HepG2 (cell line): ENCODE data around the gene DNAJC21. TPM values are rescaled to one million over a fixed set of nuclear protein-coding genes. Genes with fewer than 3 reads are reported as not detected.

Experiments used
- ATAC-seq: fragments of 200-7000 bp; cut with Tn5 transposase; 3 replicates; pipeline ENCODE4 v1.9.1; 2020; ENCODE audit warnings: mild to moderate bottlenecking, moderate library complexity
- Bru-seq: library from RNA; stranded (reverse); fragments of 400-500 nt; gene quantifications from one replicate; lab custom pipeline; 2021; lab: Mats Ljungman, UMichigan
- BruChase-seq, 2 experiments: library from RNA; stranded (reverse); fragments of 400-500 nt; gene quantifications; one replicate each; lab custom pipeline; 2021; lab: Mats Ljungman, UMichigan
- BruUV-seq: library from RNA; stranded (reverse); fragments of 400-500 nt; replicated peaks from 2 replicates; lab custom pipeline; 2021; lab: Mats Ljungman, UMichigan
- CTCF ChIA-PET: fragments of 300-600 bp; formaldehyde crosslinking; extraction: SDS; loops from one replicate; lab custom pipeline; 2021; ENCODE audit warnings: low total read pairs, inconsistent platforms, low intra/inter-chr PET ratio; lab: Yijun Ruan, JAX
- POLR2A ChIA-PET: fragments of 350-600 bp; sonication (Branson Sonifier 250); formaldehyde crosslinking; loops from one replicate; lab custom pipeline; 2020; ENCODE audit warnings: antibody characterized with exemption, inconsistent platforms; lab: Yijun Ruan, JAX
- DNase-seq: peaks from one replicate; pipeline ENCODE4 v3.0.0-alpha.2; 2015; ENCODE audit warnings: low spot score
- FAIRE-seq: peaks from 3 replicates; lab custom pipeline; 2011; peaks lifted over from hg19 to GRCh38; lab: Jason Lieb, UNC
- H2AFZ ChIP-seq: one replicate; pipeline ENCODE4 v1.6.1; 2011; ENCODE audit warnings: low read length, inconsistent platforms
- H3K27ac ChIP-seq: fragments of 300-600 bp; 3 replicates; pipeline ENCODE4 v1.8.0; 2011; ENCODE audit warnings: mixed run types, mild to moderate bottlenecking, mixed read lengths, low read length, inconsistent platforms; ENCODE audit not compliant: insufficient read depth; ENCODE audit errors: extremely low read length
- H3K27me3 ChIP-seq, 2 experiments: fragments of 200-600 bp in 1 of 2; 2 replicates in 1 of 2; 3 replicates in 1 of 2; pipeline versions ENCODE4 v1.6.0 to v1.8.0; 2011; ENCODE audit warnings: low read length in 2 of 2, mild to moderate bottlenecking in 2 of 2, moderate library complexity in 2 of 2, inconsistent platforms in 1 of 2; ENCODE audit not compliant: insufficient read depth in 2 of 2, control insufficient read depth in 1 of 2
- H3K36me3 ChIP-seq, 2 experiments: fragments of 200-600 bp in 1 of 2; replicated peaks in 1 of 2; 2 replicates in 1 of 2; 3 replicates in 1 of 2; pipeline versions ENCODE4 v1.5.1 to v1.8.0; 2011; ENCODE audit warnings: low read length in 2 of 2, inconsistent platforms in 1 of 2; ENCODE audit not compliant: insufficient read depth in 2 of 2, control insufficient read depth in 1 of 2
- H3K4me1 ChIP-seq: 2 replicates; pipeline ENCODE4 v1.5.1; 2012; ENCODE audit warnings: low read length, inconsistent platforms; ENCODE audit not compliant: insufficient read depth
- H3K4me2 ChIP-seq: 2 replicates; pipeline ENCODE4 v1.6.0; 2011; ENCODE audit warnings: low read depth, low read length, inconsistent platforms
- H3K4me3 ChIP-seq, 3 experiments: fragments of 200-600 bp in 1 of 3; sonication (generic), shearing (Covaris generic) in 1 of 3; replicated peaks in 1 of 3; 2 replicates each; pipeline ENCODE4 v1.5.1; 2011 to 2016; ENCODE audit warnings: low read length in 3 of 3, inconsistent platforms in 2 of 3, low read depth in 2 of 3, mild to moderate bottlenecking in 2 of 3, control low read depth in 1 of 3, mixed read lengths in 1 of 3; ENCODE audit not compliant: insufficient read depth in 1 of 3
- H3K79me2 ChIP-seq: one replicate; pipeline ENCODE4 v1.6.1; 2011; ENCODE audit warnings: low read length, inconsistent platforms; ENCODE audit not compliant: insufficient read depth
- H3K9ac ChIP-seq: 2 replicates; pipeline ENCODE4 v1.6.0; 2011; ENCODE audit warnings: mild to moderate bottlenecking, low read depth, low read length, inconsistent platforms; ENCODE audit not compliant: insufficient read depth
- H3K9me3 ChIP-seq: 2 replicates; pipeline ENCODE4 v1.5.1; 2012; ENCODE audit warnings: mild to moderate bottlenecking, low read length
- H4K20me1 ChIP-seq: 2 replicates; pipeline ENCODE4 v1.6.0; 2011; ENCODE audit warnings: inconsistent platforms, mild to moderate bottlenecking, low read length, moderate library complexity; ENCODE audit not compliant: insufficient read depth
- GATAD2A ChIP-seq: IDR thresholded peaks from 2 replicates; pipeline ENCODE4 v1.6.1; 2016
- IRF2 ChIP-seq: IDR thresholded peaks from 2 replicates; pipeline ENCODE4 v1.6.1; 2018; ENCODE audit warnings: missing genetic modification reagents, missing compliant biosample characterization
- MYC ChIP-seq: sonication (generic); formaldehyde crosslinking; IDR thresholded peaks from 2 replicates; pipeline ENCODE4 v1.9.0; 2021; ENCODE audit warnings: missing genetic modification reagents, borderline replicate concordance
- NFYB ChIP-seq: sonication (generic); formaldehyde crosslinking; IDR thresholded peaks from 2 replicates; pipeline ENCODE4 v1.4.0; 2020; ENCODE audit warnings: missing genetic modification reagents
- POLR2G ChIP-seq: fragments of 200-400 bp; formaldehyde crosslinking; IDR thresholded peaks from 2 replicates; pipeline ENCODE4 v1.6.1; 2018; ENCODE audit warnings: mild to moderate bottlenecking, low read depth, low read length, moderate library complexity
- SP5 ChIP-seq: IDR thresholded peaks from 2 replicates; pipeline ENCODE4 v1.6.1; 2016; ENCODE audit warnings: low read depth, borderline replicate concordance
- TARDBP ChIP-seq: sonication (generic); formaldehyde crosslinking; IDR thresholded peaks from 2 replicates; pipeline ENCODE4 v1.8.0; 2022; ENCODE audit warnings: mild to moderate bottlenecking, missing genetic modification reagents
- ZNF788 ChIP-seq: sonication (generic); formaldehyde crosslinking; IDR thresholded peaks from 2 replicates; pipeline ENCODE4 v1.5.0; 2020; ENCODE audit warnings: mild to moderate bottlenecking, missing genetic modification reagents, borderline replicate concordance
- WGBS: methylation state at CpG from one replicate; pipeline ENCODE4 v1.1.6; 2017; ENCODE audit warnings: low lambda C conversion rate; 5-methylcytosine and 5-hydroxymethylcytosine counted together
- in situ Hi-C: cut with HindIII; loops from 2 replicates; pipeline ENCODE4 v1.10.0; 2017; ENCODE audit warnings: low pct_unique_long_range_greater_than_20kb; ENCODE audit not compliant: extremely low pct_ligation_motif_present
- intact Hi-C: fragments of 100-400 bp; cut with micrococcal nuclease; formaldehyde crosslinking; loops from one replicate; pipeline ENCODE4 v1.10.0; 2022; ENCODE audit not compliant: unreplicated experiment
- long read RNA-seq, 2 experiments: library from RNA in 1 of 2; library from polyadenylated mRNA in 1 of 2; stranded (forward) in 1 of 2; unstranded in 1 of 2; transcript quantifications; one replicate each; pipeline ENCODE4 v2.0.0, GENCODE V29; 2019 to 2022
- polyA minus RNA-seq, 3 experiments: library from RNA; depleted of rRNA, polyadenylated mRNA; stranded (reverse); fragments of >200 nt; gene quantifications; 2 replicates each; pipeline ENCODE4 v1.2.3, GENCODE V29; 2011; ENCODE audit warnings: low replicate concordance in 1 of 3
- polyA plus RNA-seq, 8 experiments: library from polyadenylated mRNA; depleted of rRNA in 3 of 8; stranded (reverse) in 7 of 8; unstranded in 1 of 8; fragments of >200 nt; fragmentation: Illumina TruSeq in 4 of 8; extraction: Trizol in 4 of 8; gene quantifications; 2 replicates each; pipeline versions ENCODE4 v1.2.1 to v1.2.3, GENCODE V29; 2011 to 2016; ENCODE audit warnings: low read depth in 4 of 8, missing spikeins in 1 of 8, mixed read lengths in 1 of 8; ENCODE audit not compliant: insufficient read depth in 1 of 8
- total RNA-seq, 5 experiments: library from RNA; depleted of rRNA; stranded (reverse); fragments of >200 nt; fragmentation: Illumina TruSeq; extraction: Trizol; gene quantifications; 2 replicates each; pipeline ENCODE4 v1.2.3, GENCODE V29; 2016; ENCODE audit warnings: low read depth in 1 of 5
- TF ChIP-seq, protein P1 (sequence below): sonication (generic); formaldehyde crosslinking; IDR thresholded peaks from 2 replicates; pipeline ENCODE4 v1.5.0; 2020; ENCODE audit warnings: missing genetic modification reagents
- TF ChIP-seq, protein P2 (sequence below), 2 experiments: sonication (generic) in 1 of 2; formaldehyde crosslinking in 1 of 2; IDR thresholded peaks; 2 replicates each; pipeline versions ENCODE4 v1.4.0 to v1.6.1; 2016 to 2020; ENCODE audit warnings: borderline replicate concordance in 1 of 2, low read depth in 1 of 2, mild to moderate bottlenecking in 1 of 2, missing genetic modification reagents in 1 of 2

The DNAJC21 gene
- total RNA-seq (2016; rRNA removed; fragmentation: Illumina TruSeq; extraction: Trizol) (41.6 and 46.4 TPM in 2 replicates), polyA plus RNA-seq (2011; rRNA removed) (8.0 and 10.9 TPM in 2 replicates), polyA minus RNA-seq (2011; rRNA and poly(A)+ RNA removed; ENCODE audit: low replicate concordance) (8.8 and 29.7 TPM in 2 replicates), Bru-seq, nascent RNA (percentile 82 among the genes with signal in this experiment), BruChase-seq, experiment 1, labeled RNA remaining after a 6-hour chase (percentile 89 among the genes with signal in this experiment), BruChase-seq, experiment 2, labeled RNA remaining after a 2-hour chase (percentile 85 among the genes with signal in this experiment)
- 20.3 and 22.3 TPM in 2 replicates for total RNA-seq (2016; cell fraction: cytosol; rRNA removed; fragmentation: Illumina TruSeq; extraction: Trizol; ENCODE audit: low read depth)
- total RNA-seq (2016; cell fraction: insoluble cytoplasmic fraction; rRNA removed; fragmentation: Illumina TruSeq; extraction: Trizol): 44.0 and 45.9 TPM in 2 replicates
- total RNA-seq (2016; cell fraction: membrane; rRNA removed; fragmentation: Illumina TruSeq; extraction: Trizol): 37.1 and 46.9 TPM in 2 replicates
- 32.8 and 33.1 TPM in 2 replicates for total RNA-seq (2016; cell fraction: nucleus; rRNA removed; fragmentation: Illumina TruSeq; extraction: Trizol)
- polyA plus RNA-seq (2011; cell fraction: cytosol; rRNA removed): 4.4 and 7.0 TPM in 2 replicates
- polyA plus RNA-seq (2011; cell fraction: nucleus; rRNA removed): 6.7 and 8.1 TPM in 2 replicates
- polyA plus RNA-seq (2012): 28.3 and 30.1 TPM in 2 replicates
- 20.4 and 21.1 TPM in 2 replicates for polyA plus RNA-seq (2016; cell fraction: cytosol; fragmentation: Illumina TruSeq; extraction: Trizol; ENCODE audit: low read depth)
- polyA plus RNA-seq (2016; cell fraction: insoluble cytoplasmic fraction; fragmentation: Illumina TruSeq; extraction: Trizol; ENCODE audit: low read depth): 48.5 and 53.9 TPM in 2 replicates
- polyA plus RNA-seq (2016; cell fraction: membrane; fragmentation: Illumina TruSeq; extraction: Trizol; ENCODE audit: low read depth): 31.1 and 31.6 TPM in 2 replicates
- polyA plus RNA-seq (2016; cell fraction: nucleus; fragmentation: Illumina TruSeq; extraction: Trizol; ENCODE audit: insufficient read depth, low read depth): 36.8 and 38.2 TPM in 2 replicates
- polyA minus RNA-seq (2011; cell fraction: cytosol; rRNA and poly(A)+ RNA removed): 11.5 and 11.8 TPM in 2 replicates
- 39.3 and 44.4 TPM in 2 replicates for polyA minus RNA-seq (2011; cell fraction: nucleus; rRNA and poly(A)+ RNA removed)
- long read RNA-seq, experiment 1, partial matches to known transcripts: 4 of 5 reads
- long read RNA-seq, experiment 1, other reads (novel, unspliced or antisense): 0 of 5 reads
- long read RNA-seq, experiment 2, full-length matches to known transcripts: 16 of 41 reads
- long read RNA-seq, experiment 2, partial matches to known transcripts: 13 of 41 reads
- long read RNA-seq, experiment 2, other reads (novel, unspliced or antisense): 12 of 41 reads

DNA sequence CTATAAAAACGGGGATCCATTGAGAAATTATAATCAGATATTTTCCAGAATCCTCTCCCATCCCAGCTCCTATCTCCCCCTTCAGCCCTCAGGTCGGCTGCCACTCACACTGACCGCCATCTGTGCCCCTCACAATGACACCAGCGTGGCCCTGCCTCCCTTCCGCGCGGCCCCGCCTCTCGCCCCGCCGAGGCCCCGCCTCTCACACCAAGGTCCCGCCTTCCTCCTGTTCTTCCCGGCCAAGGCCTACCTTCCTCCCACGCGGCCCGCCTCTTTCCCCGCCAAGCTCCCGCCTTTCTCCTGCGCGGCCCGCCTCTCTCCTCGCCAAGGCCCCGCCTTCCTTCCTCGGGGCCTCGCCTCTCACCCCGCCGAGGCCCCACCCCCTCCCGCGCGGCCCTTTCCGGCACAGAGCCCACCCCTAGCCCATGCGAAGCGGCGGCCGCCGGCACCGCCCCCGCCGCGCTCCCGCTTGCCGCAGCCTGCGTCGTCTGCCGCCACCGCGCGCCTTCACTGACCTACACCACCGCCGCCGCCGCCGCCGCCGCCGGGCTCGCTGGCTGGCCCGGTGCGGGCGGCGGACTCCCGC is at the start of gene DNAJC21:
TSS of gene DNAJC21 (plus strand) at position 426 of the 586 bp plus-strand sequence. CDS start 261 bp downstream, outside the sequence.
- Histone ChIP-seq H3K36me3 (peaks cover 5 to 26% of the 10 kb centered on the region in 2 experiments), H3K9ac (peak within 1 kb of the TSS; percentile 94), H3K79me2 (peaks cover 37% of the 10 kb centered on the region), H3K9me3 (no peaks in the 10 kb centered on the region), H3K27me3 (no peaks in the 10 kb centered on the region; a peak in 1 of 5 replicates), H3K27ac (peak within 1 kb of the TSS; percentile 92), H2AFZ (peak within 1 kb of the TSS; percentile 54), H3K4me1 (peaks cover 19% of the 10 kb centered on the region), H3K4me3 (peak within 1 kb of the TSS; percentile 91 to 99 (median 96)), H4K20me1 (no peaks in the 10 kb centered on the region), H3K4me2 (peak within 1 kb of the TSS; percentile 77)
- intact Hi-C loops (loop anchor here (2.0 to 5.0 kb wide), 2 partner anchors 14 to 1223 kb away; partner anchors contain the start of genes BRIX1, LMBRD2, RAD1 and SKP2), in situ Hi-C loops (no loop called here)
- DNase-seq (peak; percentile 92), ATAC-seq (peak; percentile 93), FAIRE-seq (peak; percentile 15)
- ChIA-PET POLR2A (interaction anchor here (1.0 to 3.4 kb wide), 7 partner anchors 11 to 443 kb away, joined by 3 to 92 read pairs (median 8); partner anchors contain the start of genes BRIX1, RAD1 and TTC23L), CTCF (no interaction called here)
- 1% methylated on average over 40 of the region's 63 CpGs for WGBS
- BruUV-seq: no TSS peak
- TF ChIP-seq NFYB (CRISPR knock-in tag) (peak; percentile 36), GATAD2A (CRISPR knock-in tag) (0 out of 2 replicates have a peak, but pooled peaks have one; percentile 20), MYC (peak; percentile 38; the same call in 1 of the 2 replicates), POLR2G (no peak), ZNF788 (peak; percentile 41; the same call in 1 of the 2 replicates), SP5 (CRISPR knock-in tag) (peak; percentile 39; the same call in 1 of the 2 replicates), TARDBP (0 out of 2 replicates have a peak, but pooled peaks have one; percentile 28), IRF2 (0 out of 2 replicates have a peak, but pooled peaks have one; percentile 38)
- TF ChIP-seq, protein P1, sequence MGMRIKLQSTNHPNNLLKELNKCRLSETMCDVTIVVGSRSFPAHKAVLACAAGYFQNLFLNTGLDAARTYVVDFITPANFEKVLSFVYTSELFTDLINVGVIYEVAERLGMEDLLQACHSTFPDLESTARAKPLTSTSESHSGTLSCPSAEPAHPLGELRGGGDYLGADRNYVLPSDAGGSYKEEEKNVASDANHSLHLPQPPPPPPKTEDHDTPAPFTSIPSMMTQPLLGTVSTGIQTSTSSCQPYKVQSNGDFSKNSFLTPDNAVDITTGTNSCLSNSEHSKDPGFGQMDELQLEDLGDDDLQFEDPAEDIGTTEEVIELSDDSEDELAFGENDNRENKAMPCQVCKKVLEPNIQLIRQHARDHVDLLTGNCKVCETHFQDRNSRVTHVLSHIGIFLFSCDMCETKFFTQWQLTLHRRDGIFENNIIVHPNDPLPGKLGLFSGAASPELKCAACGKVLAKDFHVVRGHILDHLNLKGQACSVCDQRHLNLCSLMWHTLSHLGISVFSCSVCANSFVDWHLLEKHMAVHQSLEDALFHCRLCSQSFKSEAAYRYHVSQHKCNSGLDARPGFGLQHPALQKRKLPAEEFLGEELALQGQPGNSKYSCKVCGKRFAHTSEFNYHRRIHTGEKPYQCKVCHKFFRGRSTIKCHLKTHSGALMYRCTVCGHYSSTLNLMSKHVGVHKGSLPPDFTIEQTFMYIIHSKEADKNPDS (CRISPR knock-in tag): no peak
- TF ChIP-seq, protein P2, sequence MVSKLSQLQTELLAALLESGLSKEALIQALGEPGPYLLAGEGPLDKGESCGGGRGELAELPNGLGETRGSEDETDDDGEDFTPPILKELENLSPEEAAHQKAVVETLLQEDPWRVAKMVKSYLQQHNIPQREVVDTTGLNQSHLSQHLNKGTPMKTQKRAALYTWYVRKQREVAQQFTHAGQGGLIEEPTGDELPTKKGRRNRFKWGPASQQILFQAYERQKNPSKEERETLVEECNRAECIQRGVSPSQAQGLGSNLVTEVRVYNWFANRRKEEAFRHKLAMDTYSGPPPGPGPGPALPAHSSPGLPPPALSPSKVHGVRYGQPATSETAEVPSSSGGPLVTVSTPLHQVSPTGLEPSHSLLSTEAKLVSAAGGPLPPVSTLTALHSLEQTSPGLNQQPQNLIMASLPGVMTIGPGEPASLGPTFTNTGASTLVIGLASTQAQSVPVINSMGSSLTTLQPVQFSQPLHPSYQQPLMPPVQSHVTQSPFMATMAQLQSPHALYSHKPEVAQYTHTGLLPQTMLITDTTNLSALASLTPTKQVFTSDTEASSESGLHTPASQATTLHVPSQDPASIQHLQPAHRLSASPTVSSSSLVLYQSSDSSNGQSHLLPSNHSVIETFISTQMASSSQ (IDR thresholded peaks at IDR 0.05; ENCODE audit: low read depth): no peak
- TF ChIP-seq, protein P2 (CRISPR knock-in tag; IDR thresholded peaks at IDR 0.05; ENCODE audit: borderline replicate concordance): no peak
